Urothelium cell line (cell line): ENCODE measurements around the gene EIF4G3.
"Not testable (repeated sequence)": the region's sequence is repeated elsewhere in the genome, so short reads cannot be mapped to it uniquely, and the experiment has no call there.

Experiments used
- DNase-seq: peaks from one replicate; pipeline ENCODE4 v3.0.0; 2011; ENCODE audit warnings: low spot score, mixed read lengths
- FAIRE-seq: peaks from 2 replicates; lab custom pipeline; 2011; peaks lifted over from hg19 to GRCh38; lab: Jason Lieb, UNC

Gene EIF4G3

GRCh38 chr1:21106709-21107108, 70.0 kb downstream of the EIF4G3 start:
- DNase-seq (no peak), FAIRE-seq (no peak)

- no peak for FAIRE-seq
- DNase-seq: no peak
Measured at GRCh38 chr1:21106238-21106637, 70.5 kb downstream of the EIF4G3 start.

DNA sequence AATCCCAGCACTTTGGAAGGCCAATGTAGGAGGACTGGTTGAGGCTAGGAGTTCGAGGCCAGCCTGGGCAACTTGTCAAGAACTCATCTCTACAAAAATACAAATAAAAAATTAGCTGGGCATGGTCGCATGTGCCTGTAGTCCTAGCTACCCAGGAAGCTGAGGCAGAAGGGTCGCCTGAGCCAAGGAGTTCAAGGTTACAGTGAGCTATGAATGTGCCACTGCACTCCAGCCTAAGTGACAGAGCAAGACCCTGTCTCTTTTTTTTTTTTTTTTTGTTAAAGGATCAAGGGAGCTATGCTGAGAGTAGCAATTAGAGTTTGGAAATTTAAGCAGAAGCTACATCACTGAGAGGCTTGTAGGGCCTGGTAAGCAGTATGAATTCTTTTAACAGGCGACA, 70.9 kb downstream of the EIF4G3 start:
- DNase-seq (no peak), FAIRE-seq (no peak)

DNA sequence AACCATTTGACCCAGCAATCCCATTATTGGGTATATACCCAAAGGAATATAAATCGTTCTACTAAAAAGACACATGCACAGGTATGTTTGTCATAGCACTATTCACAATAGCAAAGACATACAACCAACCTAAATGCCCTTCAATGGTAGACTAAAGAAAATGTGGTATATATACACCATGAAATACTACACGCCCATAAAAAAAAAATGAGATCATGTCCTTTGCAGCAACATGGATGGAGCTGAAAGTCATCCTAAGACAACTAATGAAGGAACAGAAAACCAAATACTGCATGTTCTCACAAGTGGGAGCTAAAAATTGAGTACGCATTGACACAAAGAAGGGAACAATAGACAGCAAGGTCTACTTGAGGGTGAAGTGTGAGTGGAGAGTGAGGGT, 72.0 kb downstream of the EIF4G3 start:
- no peak for DNase-seq
- FAIRE-seq: no peak

- DNase-seq: no peak
- FAIRE-seq: no peak
Measured at GRCh38 chr1:21100481-21100921, 76.2 kb downstream of the EIF4G3 start.

- FAIRE-seq: no peak
- DNase-seq: no peak
Measured at GRCh38 chr1:21099869-21100131, 76.9 kb downstream of the EIF4G3 start.

GRCh38 chr1:21099034-21099868, 77.4 kb downstream of the EIF4G3 start:
- FAIRE-seq (no peak), DNase-seq (no peak)

GRCh38 chr1:21098186-21098915, 78.3 kb downstream of the EIF4G3 start:
- no peak for DNase-seq
- FAIRE-seq: no peak

GRCh38 chr1:21097729-21098128, 79.0 kb downstream of the EIF4G3 start:
- FAIRE-seq: no peak

DNA sequence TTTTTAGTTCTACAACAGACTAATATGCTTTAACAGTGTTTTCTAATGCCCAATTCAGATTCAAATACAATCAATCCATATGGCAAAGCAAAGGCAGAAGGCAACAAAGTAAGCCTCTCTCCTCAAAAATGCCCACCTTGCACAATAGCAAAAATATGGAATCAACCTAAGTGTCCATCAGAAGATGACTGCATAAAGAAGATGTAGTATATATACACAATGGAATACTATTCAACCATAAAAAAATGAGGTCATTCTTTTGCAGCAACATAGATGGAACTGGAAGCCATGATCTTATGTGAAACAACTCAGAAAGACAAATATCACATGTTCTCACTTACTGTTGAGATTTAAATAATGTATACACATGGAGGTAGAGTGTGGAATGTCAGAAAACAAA, 80.7 kb downstream of the EIF4G3 start:
- DNase-seq: no peak
- no peak for FAIRE-seq

More at GRCh38 chr1:21097729-21098128, 79.0 kb downstream of the EIF4G3 start:
- no peak for DNase-seq

DNA sequence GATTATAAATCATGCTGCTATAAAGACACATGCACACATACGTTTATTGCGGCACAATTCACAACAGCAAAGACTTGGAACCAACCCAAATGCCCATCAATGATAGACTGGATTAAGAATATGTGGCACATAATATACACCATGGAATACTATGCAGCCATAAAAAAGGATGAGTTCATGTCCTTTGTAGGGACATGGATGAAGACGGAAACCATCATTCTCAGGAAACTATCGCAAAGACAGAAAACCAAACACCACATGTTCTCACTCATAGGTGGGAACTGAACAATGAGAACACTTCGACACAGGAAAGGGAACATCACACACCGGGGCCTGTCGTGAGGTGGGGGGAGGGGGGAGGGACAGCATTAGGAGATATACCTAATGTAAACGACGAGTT, 82.4 kb downstream of the EIF4G3 start:
- DNase-seq, FAIRE-seq: not testable (repeated sequence)

DNA sequence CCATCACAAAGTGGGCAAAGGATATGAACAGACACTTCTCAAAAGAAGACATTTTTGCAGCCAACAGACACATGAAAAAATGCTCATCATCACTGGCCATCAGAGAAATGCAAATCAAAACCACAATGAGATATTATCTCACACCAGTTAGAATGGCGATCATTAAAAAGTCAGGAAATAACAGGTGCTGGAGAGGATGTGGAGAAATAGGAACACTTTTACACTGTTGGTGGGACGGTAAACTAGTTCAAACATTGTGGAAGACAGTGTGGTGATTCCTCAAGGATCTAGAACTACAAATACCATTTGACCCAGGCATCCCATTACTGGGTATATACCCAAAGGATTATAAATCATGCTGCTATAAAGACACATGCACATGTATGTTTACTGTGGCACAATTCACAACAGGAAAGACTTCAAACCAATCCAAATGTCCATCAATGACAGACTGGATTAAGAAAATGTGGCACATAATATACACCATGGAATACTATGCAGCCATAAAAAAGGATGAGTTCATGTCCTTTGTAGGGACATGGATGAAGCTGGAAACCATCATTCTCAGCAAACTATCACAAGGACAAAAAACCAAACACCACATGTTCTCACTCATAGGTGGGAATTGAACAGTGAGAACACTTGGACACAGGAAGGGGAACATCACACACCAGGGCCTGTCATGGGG, 83.3 kb downstream of the EIF4G3 start:
- FAIRE-seq, DNase-seq: not testable (repeated sequence)

DNA sequence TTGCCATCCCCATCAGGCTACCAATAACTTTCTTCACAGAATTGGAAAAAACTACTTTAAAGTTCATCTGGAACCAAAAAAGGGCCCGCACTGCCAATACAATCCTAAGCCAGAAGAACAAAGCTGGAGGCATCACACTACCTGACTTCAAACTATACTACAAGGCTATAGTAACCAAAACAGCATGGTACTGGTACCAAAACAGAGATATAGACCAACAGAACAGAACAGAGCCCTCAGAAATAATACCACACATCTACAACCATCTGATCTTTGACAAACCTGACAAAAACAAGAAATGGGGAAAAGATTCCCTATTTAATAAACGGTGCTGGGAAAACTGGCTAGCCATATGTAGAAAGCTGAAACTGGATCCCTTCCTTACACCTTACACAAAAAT, 84.2 kb downstream of the EIF4G3 start:
- DNase-seq, FAIRE-seq: not testable (repeated sequence)

- not testable (repeated sequence) for DNase-seq, FAIRE-seq
Measured at GRCh38 chr1:21091053-21091690, 85.5 kb downstream of the EIF4G3 start.

DNA sequence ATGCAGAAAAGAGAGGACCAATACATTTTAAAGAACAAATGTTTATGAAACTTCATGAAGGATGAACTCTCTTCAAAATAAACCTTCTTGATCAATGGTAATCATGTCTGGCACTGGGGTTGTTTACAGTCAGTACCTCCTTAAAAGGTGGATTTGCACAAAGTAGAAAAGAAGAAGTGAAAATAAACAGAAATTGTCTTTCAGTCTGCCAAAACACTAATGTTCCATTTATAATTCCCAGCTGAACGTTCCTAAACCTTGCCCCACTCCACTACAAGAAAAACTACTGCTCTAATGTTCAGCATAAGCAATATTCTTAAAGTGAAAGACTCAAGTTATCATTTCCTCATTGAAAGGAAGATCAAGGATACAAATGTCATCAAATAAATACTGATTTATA, 86.2 kb downstream of the EIF4G3 start:
- no peak for FAIRE-seq

DNA sequence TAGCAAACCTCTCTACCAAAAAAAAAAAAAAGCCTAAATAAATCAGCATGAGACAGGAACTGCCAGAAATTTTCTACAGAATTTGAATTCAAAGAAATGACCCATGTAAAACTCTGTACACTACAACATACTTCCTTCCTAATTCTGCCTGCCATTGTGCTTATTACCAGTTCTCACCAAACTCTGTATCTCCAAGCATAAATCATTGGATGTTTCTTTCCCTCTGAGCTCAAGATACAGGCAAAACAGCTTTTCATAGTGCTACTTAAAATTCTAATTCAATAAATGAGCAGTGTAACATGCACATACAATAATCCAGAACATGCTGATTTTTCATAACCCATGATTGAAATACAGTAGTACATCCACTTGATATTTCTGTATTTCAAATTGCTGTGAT, 87.0 kb downstream of the EIF4G3 start:
- FAIRE-seq (no peak), DNase-seq (no peak)

More for the DNA sequence above, 86.2 kb downstream of the EIF4G3 start:
- DNase-seq: no peak

- FAIRE-seq: no peak
Measured at GRCh38 chr1:21089299-21089698, 87.4 kb downstream of the EIF4G3 start.

GRCh38 chr1:21084111-21084810, 92.4 kb downstream of the EIF4G3 start:
- DNase-seq: no peak
- FAIRE-seq: no peak

More at GRCh38 chr1:21089299-21089698, 87.4 kb downstream of the EIF4G3 start:
- no peak for DNase-seq

- no peak for FAIRE-seq
- no peak for DNase-seq
Measured at GRCh38 chr1:21082073-21082472, 94.6 kb downstream of the EIF4G3 start.

DNA sequence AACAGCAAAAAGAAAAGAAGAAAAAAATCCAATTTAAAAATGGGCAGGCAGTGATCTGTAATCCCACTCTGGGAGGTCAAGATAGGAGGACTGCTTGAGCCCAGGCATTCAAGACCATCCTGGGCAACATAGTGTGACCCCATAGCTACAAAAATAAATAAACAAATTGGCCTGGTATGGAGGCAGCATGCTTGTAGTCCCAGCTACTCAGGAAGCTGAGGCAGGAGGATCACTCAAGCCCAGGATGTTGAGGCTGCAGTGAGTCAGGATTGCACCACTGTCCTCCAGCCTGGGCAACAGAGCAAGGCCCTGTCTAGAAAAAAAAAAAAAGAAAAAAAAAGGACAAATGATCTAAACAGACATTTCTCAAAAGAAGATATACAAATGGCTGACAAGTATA, 99.6 kb downstream of the EIF4G3 start:
- FAIRE-seq: no peak
- DNase-seq: no peak
